HepG2 (cell line): ENCODE results near the gene CACNB4. TPM values are rescaled to one million over a fixed set of nuclear protein-coding genes. Genes with fewer than 3 reads are reported as not detected.

ENCODE experiments used
- ATF5 ChIP-seq: sonication (generic); formaldehyde crosslinking; IDR thresholded peaks from 2 replicates; pipeline ENCODE4 v1.4.0; 2020; ENCODE audit warnings: mild to moderate bottlenecking, low read depth, missing genetic modification reagents
- BATF2 ChIP-seq: sonication (generic); formaldehyde crosslinking; IDR thresholded peaks from 2 replicates; pipeline ENCODE4 v1.8.0; 2022; ENCODE audit warnings: mild to moderate bottlenecking, missing genetic modification reagents, moderate library complexity
- BCL6 ChIP-seq: IDR thresholded peaks from 2 replicates; pipeline ENCODE4 v1.6.1; 2016; ENCODE audit warnings: missing genetic modification reagents, missing compliant biosample characterization
- FOXK1 ChIP-seq: sonication (generic); formaldehyde crosslinking; IDR thresholded peaks from 2 replicates; pipeline ENCODE4 v1.4.0; 2020; ENCODE audit warnings: low read depth, missing genetic modification reagents, borderline replicate concordance
- JUNB ChIP-seq: sonication (generic); formaldehyde crosslinking; IDR thresholded peaks from 2 replicates; pipeline ENCODE4 v1.8.0; 2022; ENCODE audit warnings: missing genetic modification reagents, mild to moderate bottlenecking, borderline replicate concordance
- NFIC ChIP-seq: IDR thresholded peaks from 2 replicates; pipeline ENCODE4 v1.6.1; 2012; ENCODE audit warnings: mild to moderate bottlenecking, low read length, inconsistent platforms
- PCBP2 ChIP-seq: fragments of 200-400 bp; formaldehyde crosslinking; optimal IDR thresholded peaks from 2 replicates; pipeline ENCODE3; 2018; ENCODE audit warnings: low read length, low read depth; ENCODE audit not compliant: poor library complexity, severe bottlenecking
- PPARG ChIP-seq: conservative IDR thresholded peaks from 2 replicates; pipeline ENCODE4 v1.6.1; 2016; ENCODE audit warnings: missing biosample characterization, missing genetic modification reagents
- RFXAP ChIP-seq: sonication (generic); formaldehyde crosslinking; IDR thresholded peaks from 2 replicates; pipeline ENCODE4 v1.4.0; 2020; ENCODE audit warnings: missing genetic modification reagents, borderline replicate concordance
- SRY ChIP-seq: sonication (generic); formaldehyde crosslinking; IDR thresholded peaks from 2 replicates; pipeline ENCODE4 v1.8.0; 2022; ENCODE audit warnings: mild to moderate bottlenecking, missing genetic modification reagents
- TCF12 ChIP-seq, 2 experiments: fragments of 450-650 bp in 1 of 2; sonication (generic) in 1 of 2; formaldehyde crosslinking in 1 of 2; IDR thresholded peaks; 2 replicates each; pipeline versions ENCODE4 v1.6.1 to v1.8.0; 2017 to 2022; ENCODE audit warnings: antibody characterized with exemption in 1 of 2, mild to moderate bottlenecking in 1 of 2, missing genetic modification reagents in 1 of 2, moderate library complexity in 1 of 2
- TOE1 ChIP-seq: sonication (generic); formaldehyde crosslinking; IDR thresholded peaks from 2 replicates; pipeline ENCODE4 v1.4.0; 2020; ENCODE audit warnings: mild to moderate bottlenecking, missing genetic modification reagents
- ZNF205 ChIP-seq: IDR thresholded peaks from 2 replicates; pipeline ENCODE4 v1.6.1; 2018; ENCODE audit warnings: missing biosample characterization, missing genetic modification reagents
- ZNF224 ChIP-seq: sonication (generic); formaldehyde crosslinking; IDR thresholded peaks from 2 replicates; pipeline ENCODE4 v1.5.0; 2020; ENCODE audit warnings: mild to moderate bottlenecking, missing genetic modification reagents
- ZNF24 ChIP-seq: fragments of 450-650 bp; IDR thresholded peaks from 2 replicates; pipeline ENCODE4 v1.6.1; 2017; ENCODE audit warnings: antibody characterized with exemption, mild to moderate bottlenecking
- ZNF253 ChIP-seq: sonication (generic); formaldehyde crosslinking; IDR thresholded peaks from 2 replicates; pipeline ENCODE4 v1.8.0; 2022; ENCODE audit warnings: mild to moderate bottlenecking, missing genetic modification reagents, borderline replicate concordance
- ZNF496 ChIP-seq: sonication (generic); formaldehyde crosslinking; IDR thresholded peaks from 2 replicates; pipeline ENCODE4 v1.8.1; 2023; ENCODE audit warnings: mild to moderate bottlenecking, moderate library complexity, missing genetic modification reagents; ENCODE audit not compliant: insufficient replicate concordance
- ZNF775 ChIP-seq: sonication (generic); formaldehyde crosslinking; IDR thresholded peaks from 2 replicates; pipeline ENCODE4 v1.4.0; 2020; ENCODE audit warnings: missing genetic modification reagents, mild to moderate bottlenecking, moderate library complexity, borderline replicate concordance
- ZNF780A ChIP-seq: sonication (generic); formaldehyde crosslinking; IDR thresholded peaks from 2 replicates; pipeline ENCODE4 v1.8.0; 2022; ENCODE audit warnings: mild to moderate bottlenecking, missing genetic modification reagents, moderate library complexity
- ZSCAN31 ChIP-seq: sonication (generic); formaldehyde crosslinking; IDR thresholded peaks from 2 replicates; pipeline ENCODE4 v1.5.0; 2020; ENCODE audit warnings: low read depth, mild to moderate bottlenecking, missing genetic modification reagents
- polyA plus RNA-seq, 8 experiments: library from polyadenylated mRNA; depleted of rRNA in 3 of 8; stranded (reverse) in 7 of 8; unstranded in 1 of 8; fragments of >200 nt; fragmentation: Illumina TruSeq in 4 of 8; extraction: Trizol in 4 of 8; gene quantifications; 2 replicates each; pipeline versions ENCODE4 v1.2.1 to v1.2.3, GENCODE V29; 2011 to 2016; ENCODE audit warnings: low read depth in 4 of 8, missing spikeins in 1 of 8, mixed read lengths in 1 of 8; ENCODE audit not compliant: insufficient read depth in 1 of 8
- total RNA-seq, 5 experiments: library from RNA; depleted of rRNA; stranded (reverse); fragments of >200 nt; fragmentation: Illumina TruSeq; extraction: Trizol; gene quantifications; 2 replicates each; pipeline ENCODE4 v1.2.3, GENCODE V29; 2016; ENCODE audit warnings: low read depth in 1 of 5
- TF ChIP-seq, protein P1 (sequence below): sonication (generic); formaldehyde crosslinking; IDR thresholded peaks from 2 replicates; pipeline ENCODE4 v1.5.1; 2020; ENCODE audit warnings: missing genetic modification reagents, mild to moderate bottlenecking, borderline replicate concordance
- TF ChIP-seq, protein P2 (sequence below): IDR thresholded peaks from 2 replicates; pipeline ENCODE4 v1.6.1; 2016; ENCODE audit warnings: missing biosample characterization, missing genetic modification reagents, low read depth
- TF ChIP-seq, protein P3 (sequence below): sonication (generic); formaldehyde crosslinking; IDR thresholded peaks from 2 replicates; pipeline ENCODE4 v1.5.0; 2020; ENCODE audit warnings: missing genetic modification reagents
- TF ChIP-seq, protein P4 (sequence below): sonication (generic); formaldehyde crosslinking; conservative IDR thresholded peaks from 2 replicates; pipeline ENCODE4 v1.8.0; 2022; ENCODE audit warnings: low read depth, missing genetic modification reagents

The CACNB4 gene
- total and polyA plus RNA-seq, 2 of the 13 experiments (the other 11 are each of a cell fraction or from before 2014, with no cell fraction given), result 5.1 to 14.3 TPM

DNA sequence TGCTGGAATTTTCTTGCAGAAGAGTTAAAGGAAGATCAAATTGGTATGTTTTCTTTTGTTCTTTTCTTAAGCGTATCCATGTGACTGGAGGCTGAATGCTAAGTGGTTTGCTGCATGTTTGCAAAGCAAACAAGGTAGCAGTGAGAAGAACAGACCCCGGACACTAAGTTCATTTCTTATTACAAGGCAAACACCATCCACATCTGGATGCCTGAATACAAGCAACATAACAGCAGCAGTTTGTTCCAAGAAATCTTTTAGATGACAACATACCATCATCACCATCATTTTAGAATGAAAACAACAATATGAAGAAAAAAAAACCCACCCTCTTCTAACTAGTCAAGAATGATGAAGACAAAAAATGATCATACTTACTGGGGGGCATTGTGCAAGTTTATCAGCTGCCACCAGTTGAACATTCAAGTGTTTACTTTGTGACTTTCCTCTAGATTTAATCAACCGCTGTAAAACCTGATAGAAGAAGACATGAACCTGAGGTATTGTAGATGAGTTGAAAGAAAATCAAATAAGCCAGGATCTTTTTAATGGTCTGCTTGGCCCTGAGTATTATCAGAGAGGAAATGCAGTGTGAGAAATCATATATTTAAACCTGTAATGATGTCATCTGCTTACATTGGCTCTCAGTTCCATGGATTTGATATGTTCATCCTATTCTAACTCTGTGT, 245.6 kb downstream of the CACNB4 start (continued):
- no peak for TF ChIP-seq PPARG (CRISPR knock-in tag)
- TF ChIP-seq FOXK1 (CRISPR knock-in tag), result no peak
- TF ChIP-seq SRY, result no peak
- no peak for TF ChIP-seq RFXAP (CRISPR knock-in tag)
- no peak for TF ChIP-seq ZNF224 (CRISPR knock-in tag)
- TF ChIP-seq, protein P1, sequence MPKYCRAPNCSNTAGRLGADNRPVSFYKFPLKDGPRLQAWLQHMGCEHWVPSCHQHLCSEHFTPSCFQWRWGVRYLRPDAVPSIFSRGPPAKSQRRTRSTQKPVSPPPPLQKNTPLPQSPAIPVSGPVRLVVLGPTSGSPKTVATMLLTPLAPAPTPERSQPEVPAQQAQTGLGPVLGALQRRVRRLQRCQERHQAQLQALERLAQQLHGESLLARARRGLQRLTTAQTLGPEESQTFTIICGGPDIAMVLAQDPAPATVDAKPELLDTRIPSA (CRISPR knock-in tag), result no peak
- TF ChIP-seq, protein P2, sequence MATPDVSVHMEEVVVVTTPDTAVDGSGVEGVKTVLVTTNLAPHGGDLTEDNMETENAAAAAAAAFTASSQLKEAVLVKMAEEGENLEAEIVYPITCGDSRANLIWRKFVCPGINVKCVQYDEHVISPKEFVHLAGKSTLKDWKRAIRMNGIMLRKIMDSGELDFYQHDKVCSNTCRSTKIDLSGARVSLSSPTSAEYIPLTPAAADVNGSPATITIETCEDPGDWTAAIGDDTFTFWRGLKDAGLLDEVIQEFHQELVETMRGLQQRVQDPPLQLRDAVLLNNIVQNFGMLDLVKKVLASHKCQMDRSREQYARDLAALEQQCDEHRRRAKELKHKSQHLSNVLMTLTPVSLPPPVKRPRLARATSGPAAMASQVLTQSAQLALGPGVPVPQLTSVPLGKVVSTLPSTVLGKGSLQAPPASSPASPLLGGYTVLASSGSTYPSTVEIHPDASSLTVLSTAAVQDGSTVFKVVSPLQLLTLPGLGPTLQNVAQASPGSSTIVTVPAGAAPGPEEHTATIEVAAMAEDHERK (CRISPR knock-in tag), result no peak
- TF ChIP-seq ATF5 (CRISPR knock-in tag), result no peak
- TF ChIP-seq BCL6 (CRISPR knock-in tag), result peak; percentile 71
- TF ChIP-seq ZNF780A (CRISPR knock-in tag), result no peak
- no peak for TF ChIP-seq PCBP2
- TF ChIP-seq NFIC, result peak; percentile 49; the same call in 1 of the 2 replicates
- TF ChIP-seq JUNB (CRISPR knock-in tag), result no peak
- TF ChIP-seq, protein P3, sequence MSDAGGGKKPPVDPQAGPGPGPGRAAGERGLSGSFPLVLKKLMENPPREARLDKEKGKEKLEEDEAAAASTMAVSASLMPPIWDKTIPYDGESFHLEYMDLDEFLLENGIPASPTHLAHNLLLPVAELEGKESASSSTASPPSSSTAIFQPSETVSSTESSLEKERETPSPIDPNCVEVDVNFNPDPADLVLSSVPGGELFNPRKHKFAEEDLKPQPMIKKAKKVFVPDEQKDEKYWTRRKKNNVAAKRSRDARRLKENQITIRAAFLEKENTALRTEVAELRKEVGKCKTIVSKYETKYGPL (CRISPR knock-in tag), result no peak
- no peak for TF ChIP-seq TCF12 (IDR thresholded peaks at IDR 0.05)
- no peak for TF ChIP-seq TCF12 (CRISPR knock-in tag; IDR thresholded peaks at IDR 0.05)
- TF ChIP-seq ZNF205, result no peak
- no peak for TF ChIP-seq ZNF253 (CRISPR knock-in tag)
- 0 out of 2 replicates have a peak, but pooled peaks have one; percentile 50 for TF ChIP-seq ZNF775 (CRISPR knock-in tag)
- no peak for TF ChIP-seq ZNF496 (CRISPR knock-in tag)
- TF ChIP-seq ZNF24, result no peak
- TF ChIP-seq, protein P4, sequence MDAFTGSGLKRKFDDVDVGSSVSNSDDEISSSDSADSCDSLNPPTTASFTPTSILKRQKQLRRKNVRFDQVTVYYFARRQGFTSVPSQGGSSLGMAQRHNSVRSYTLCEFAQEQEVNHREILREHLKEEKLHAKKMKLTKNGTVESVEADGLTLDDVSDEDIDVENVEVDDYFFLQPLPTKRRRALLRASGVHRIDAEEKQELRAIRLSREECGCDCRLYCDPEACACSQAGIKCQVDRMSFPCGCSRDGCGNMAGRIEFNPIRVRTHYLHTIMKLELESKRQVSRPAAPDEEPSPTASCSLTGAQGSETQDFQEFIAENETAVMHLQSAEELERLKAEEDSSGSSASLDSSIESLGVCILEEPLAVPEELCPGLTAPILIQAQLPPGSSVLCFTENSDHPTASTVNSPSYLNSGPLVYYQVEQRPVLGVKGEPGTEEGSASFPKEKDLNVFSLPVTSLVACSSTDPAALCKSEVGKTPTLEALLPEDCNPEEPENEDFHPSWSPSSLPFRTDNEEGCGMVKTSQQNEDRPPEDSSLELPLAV (CRISPR knock-in tag), result no peak
- no peak for TF ChIP-seq BATF2 (CRISPR knock-in tag)
- TF ChIP-seq TOE1 (CRISPR knock-in tag), result no peak
- TF ChIP-seq ZSCAN31 (CRISPR knock-in tag), result no peak
